HG03280 (cell line): ENCODE data around the gene HMGB1.

Experiments
- ATAC-seq: cut with Tn5 transposase; IDR thresholded peaks from one replicate; pipeline ENCODE4 v1.9.1; 2021; ENCODE audit warnings: mild to moderate bottlenecking, moderate library complexity; ENCODE audit not compliant: unreplicated experiment

Gene HMGB1

DNA sequence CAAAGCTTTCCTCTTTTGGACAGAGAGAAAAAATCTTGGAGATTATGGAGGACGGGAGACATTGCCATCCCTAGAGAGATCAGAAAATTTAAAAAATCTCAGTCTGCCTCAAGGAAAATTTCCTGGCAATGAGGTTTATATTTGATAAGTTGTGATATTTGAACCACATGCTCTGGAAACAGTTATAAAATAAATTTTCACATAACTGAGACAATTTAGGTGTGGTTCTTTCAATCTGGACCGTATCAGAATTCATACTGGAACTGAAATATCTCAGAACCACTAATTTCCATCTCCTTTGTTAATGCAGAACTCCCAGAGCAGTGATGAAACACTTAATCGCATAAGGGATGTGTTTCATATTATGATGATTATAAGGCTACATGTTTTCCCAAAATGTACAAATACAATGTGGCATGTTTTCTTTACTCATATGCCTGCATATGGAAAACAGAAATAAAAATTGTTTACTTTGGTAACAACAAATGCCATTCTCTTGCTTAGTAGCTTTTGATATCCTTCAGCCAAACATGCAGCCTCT lies 29.8 kb downstream of the HMGB1 start:
- no peak for ATAC-seq

DNA sequence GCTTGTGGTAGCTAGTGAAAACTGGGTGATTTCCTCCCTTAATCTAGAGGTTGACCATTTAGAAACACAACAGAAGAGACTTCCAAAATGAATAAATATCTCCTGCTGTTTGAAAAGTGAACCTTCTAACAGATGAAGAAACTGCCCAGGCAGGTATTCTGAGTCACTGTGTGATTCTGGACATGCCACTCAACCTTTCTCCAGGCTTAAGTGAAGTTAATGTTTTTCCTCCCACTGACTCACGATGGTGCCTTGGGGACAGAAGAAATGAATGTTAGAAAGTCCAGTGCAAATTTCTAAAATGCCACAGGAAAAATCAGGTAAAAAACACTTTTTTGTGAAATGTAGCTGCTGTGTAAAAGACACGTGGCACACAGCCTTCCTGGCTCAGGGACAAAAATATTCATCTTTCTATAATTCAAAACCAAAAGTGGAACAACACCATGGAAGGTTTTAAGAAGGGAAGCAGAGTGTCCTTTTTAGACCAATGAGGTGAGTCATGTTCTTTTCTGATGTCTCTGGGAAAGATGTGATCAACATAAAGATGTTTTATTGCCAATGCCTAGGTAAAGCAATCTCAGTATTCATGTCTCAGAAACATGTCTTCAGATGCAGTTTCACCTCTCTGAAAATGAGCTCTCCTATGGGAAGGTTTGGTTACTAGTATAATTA lies 34.3 kb downstream of the HMGB1 start:
- ATAC-seq, result no peak

DNA sequence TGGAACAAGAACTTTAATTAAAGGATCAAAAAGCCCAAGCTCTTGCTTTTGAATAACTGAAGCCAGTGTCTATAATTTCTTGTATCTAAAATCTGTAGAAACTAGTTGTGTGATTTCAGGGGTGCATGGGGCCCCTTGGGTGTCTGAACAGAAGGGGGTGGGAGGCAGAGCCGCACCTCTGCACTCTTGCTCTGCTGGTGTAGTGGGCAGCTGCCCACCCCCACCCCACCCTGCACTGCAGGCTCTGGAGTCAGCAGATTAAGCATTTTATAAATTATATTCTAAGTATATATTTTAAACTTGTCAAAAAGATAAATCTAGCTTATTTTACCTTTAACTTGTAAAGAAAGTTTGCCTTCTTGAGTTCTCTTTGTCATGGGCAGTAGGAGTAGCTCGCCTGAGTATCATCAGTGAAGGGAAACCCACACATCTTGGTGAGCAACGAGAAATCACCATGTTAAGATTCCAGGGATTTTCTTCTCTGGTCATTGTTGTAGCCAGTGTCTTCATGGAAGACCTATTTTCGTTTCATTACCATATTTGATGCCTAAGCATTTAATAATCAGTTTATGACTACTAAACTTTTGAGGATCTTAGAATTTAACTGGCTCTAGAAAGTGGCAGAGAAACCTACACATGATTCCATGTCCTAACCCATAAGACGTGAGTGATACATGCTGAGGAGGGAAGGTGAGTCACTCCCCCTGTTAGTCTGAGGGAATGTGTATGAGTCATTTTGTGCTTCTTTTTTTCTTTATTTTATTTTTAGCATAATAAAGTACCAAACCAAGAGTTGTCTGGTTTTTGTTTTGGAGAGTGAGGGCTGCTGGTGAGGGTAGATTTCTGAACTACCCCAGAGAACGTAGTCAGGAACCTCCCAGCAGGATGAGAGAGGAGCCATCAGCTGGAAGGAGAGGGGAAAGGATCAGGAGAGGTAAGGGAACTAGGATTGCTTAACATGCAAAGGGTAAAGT lies 35.7 kb downstream of the HMGB1 start:
- ATAC-seq, result peak; percentile 69

GRCh38 chr13:30429235-30429634 lies 36.5 kb downstream of the HMGB1 start:
- ATAC-seq, result no peak

DNA sequence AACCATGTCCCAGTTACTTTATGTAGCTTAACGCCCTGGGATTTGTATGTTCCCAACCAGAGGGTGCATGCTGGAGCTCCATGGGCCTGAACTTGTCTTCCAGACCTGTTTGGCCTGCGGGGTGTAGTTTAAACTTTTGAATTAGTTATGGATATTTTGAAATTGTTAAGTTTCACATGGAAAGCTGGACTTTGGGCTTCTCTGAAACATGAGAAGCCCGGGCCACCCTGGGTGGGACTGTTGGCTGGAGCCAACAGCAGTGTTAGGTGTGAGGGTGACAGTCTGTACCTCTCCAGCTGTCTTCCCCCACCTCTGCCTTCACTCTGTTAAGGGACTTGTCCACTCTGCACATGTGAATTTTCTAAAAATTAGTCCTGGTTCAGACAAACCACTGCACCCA lies 41.8 kb downstream of the HMGB1 start:
- ATAC-seq, result no peak

GRCh38 chr13:30422054-30422839 lies 43.5 kb downstream of the HMGB1 start, which contains the start of gene UBE2L5:
Gene UBE2L5, plus strand, starts transcription at chr13:30422493. Its CDS starts 5,498 bp downstream, at chr13:30427991.
- ATAC-seq, result peak; percentile 75

- ATAC-seq, result peak; percentile 41
Measured at GRCh38 chr13:30421093-30422053, 44.4 kb downstream of the HMGB1 start.

- ATAC-seq, result no peak
Measured at GRCh38 chr13:30418717-30419459, 46.8 kb downstream of the HMGB1 start.

GRCh38 chr13:30418075-30418716 lies 47.5 kb downstream of the HMGB1 start:
- no peak for ATAC-seq

GRCh38 chr13:30416471-30416870 lies 49.3 kb downstream of the HMGB1 start:
- no peak for ATAC-seq

DNA sequence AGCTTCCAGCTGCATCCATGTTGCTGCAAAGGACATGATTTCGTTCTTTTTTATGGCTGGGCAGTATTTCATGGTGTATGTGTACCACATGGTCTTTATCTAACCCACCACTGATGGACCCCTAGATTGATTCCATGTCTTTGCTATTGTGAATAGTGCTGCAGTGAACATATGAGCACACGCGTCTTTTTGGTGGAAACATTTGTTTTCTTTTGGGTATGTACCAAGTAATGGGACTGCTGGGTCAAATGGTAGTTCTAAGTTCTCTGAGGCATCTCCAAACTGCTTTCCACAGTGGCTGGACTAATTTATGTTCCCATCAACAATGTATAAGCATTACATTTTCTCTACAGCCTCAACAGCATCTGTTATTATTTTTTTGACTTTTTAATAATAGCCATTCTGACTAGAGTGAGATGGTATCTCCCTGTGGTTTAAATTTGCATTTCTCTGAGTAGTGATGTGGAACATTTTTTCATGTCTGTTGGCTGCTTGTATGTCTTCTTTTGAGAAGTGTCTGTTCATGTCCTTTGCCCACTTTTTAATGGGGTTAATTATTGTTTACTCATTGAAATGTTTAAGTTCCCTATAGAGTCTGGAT lies 50.2 kb downstream of the HMGB1 start:
- ATAC-seq, result peak; percentile 84

- no peak for ATAC-seq
Measured at GRCh38 chr13:30413842-30414241, 51.9 kb downstream of the HMGB1 start.

- no peak for ATAC-seq
Measured at GRCh38 chr13:30412346-30412745, 53.4 kb downstream of the HMGB1 start.

DNA sequence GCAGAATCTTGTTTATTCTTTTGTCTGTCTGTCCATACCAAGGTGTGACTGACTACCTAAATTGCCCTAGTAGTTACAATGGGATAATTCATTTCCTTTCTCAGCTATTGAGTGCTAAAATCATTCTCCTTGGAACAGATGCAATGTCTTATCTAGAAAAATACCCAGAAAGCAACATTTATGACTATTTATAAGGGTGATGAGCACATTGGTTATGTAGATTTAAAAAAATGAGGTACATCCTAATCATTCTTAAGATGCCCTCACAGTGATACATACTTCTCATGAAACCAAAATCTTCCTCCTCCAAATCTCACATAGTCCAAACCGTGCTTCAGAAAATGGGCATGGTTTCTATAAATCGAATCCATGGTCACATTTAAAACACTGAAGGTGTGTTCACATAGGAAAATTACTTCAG lies 55.0 kb downstream of the HMGB1 start:
- ATAC-seq, result no peak

- ATAC-seq, result no peak
Measured at GRCh38 chr13:30409886-30410704, 55.6 kb downstream of the HMGB1 start.

DNA sequence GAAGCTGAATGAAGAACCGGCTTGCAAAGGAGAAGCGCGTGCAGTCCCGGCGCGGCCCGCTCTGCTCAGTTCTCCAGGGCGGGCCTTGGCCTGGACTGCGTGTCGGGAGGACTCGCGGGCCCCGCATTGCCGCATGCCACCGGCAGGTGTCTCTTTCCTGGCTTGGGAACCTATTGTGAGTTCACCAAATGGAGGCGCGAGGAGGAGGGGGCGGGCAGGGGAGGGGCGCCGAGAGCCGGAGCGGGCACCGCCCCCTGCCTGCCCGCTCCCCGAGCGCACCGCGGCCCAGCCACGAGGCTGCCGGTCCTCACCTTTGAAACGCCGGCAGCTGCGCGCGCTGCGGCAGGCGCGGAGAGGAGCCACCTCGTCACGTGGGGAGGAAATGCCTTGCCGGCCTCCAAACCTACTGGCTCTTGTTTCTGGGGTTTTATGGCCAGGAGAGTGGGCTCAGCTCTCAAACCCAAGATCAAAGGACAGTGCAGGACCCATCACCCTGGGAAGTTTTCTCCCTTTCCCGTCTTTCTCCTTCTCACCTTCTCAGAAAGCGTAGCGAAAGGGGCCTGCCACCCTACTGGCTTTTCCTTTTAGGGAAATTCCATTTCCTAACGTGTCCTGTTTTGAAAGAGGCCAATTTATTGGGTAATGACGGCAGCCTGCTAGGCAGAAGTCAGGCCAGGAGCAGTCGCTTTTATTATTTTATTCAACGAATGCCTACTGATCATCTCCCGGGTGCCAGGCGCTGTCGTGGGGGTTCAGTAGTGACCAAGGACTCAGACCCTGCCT lies 57.2 kb downstream of the HMGB1 start:
- ATAC-seq, result peak; percentile 85
